Caco-2 (cell line): Measurements from ENCODE around the gene FRMD7. TPM values are rescaled to one million over a fixed set of nuclear protein-coding genes. Genes with fewer than 3 reads are reported as not detected.
"Not testable (repeated sequence)": the region's sequence is repeated elsewhere in the genome, so short reads cannot be mapped to it uniquely, and the experiment has no call there.

ENCODE experiments used
- BruUV-seq: library from RNA; stranded (reverse); fragments of 400-500 nt; replicated peaks from 2 replicates; lab custom pipeline; 2021; lab: Mats Ljungman, UMichigan
- CTCF ChIA-PET: fragments of 300-600 bp; sonication (Branson Sonifier 250); formaldehyde crosslinking; loops from one replicate; lab custom pipeline; 2022; ENCODE audit warnings: antibody characterized with exemption; lab: Charles Lee
- POLR2A ChIA-PET: fragments of 300-600 bp; sonication (Branson Sonifier 250); formaldehyde crosslinking; loops from one replicate; lab custom pipeline; 2022; ENCODE audit warnings: antibody characterized with exemption; lab: Charles Lee
- DNase-seq, 2 experiments: peaks; one replicate each; pipeline versions ENCODE4 v3.0.0 to v3.0.0-alpha.2; 2020 to 2022
- H3K27me3 ChIP-seq: replicated peaks from 2 replicates; pipeline ENCODE4 v1.6.0; 2011; ENCODE audit warnings: low read length; ENCODE audit not compliant: control insufficient read depth, insufficient read depth
- H3K36me3 ChIP-seq: 2 replicates; pipeline ENCODE4 v1.5.1; 2011; ENCODE audit warnings: low read length; ENCODE audit not compliant: control insufficient read depth, insufficient read depth
- H3K4me1 ChIP-seq: fragments of 250-450 bp; sonication (Bioruptor Pico); 2 replicates; pipeline ENCODE4 v1.5.1; 2020; ENCODE audit warnings: mild to moderate bottlenecking
- H3K4me3 ChIP-seq: 2 replicates; pipeline ENCODE4 v1.5.1; 2011; ENCODE audit warnings: low read depth, mild to moderate bottlenecking, control low read depth, low read length
- H3K9me3 ChIP-seq: fragments of 250-450 bp; sonication (Bioruptor Pico); 2 replicates; pipeline ENCODE4 v1.5.1; 2020; ENCODE audit warnings: mild to moderate bottlenecking, moderate library complexity
- H3K27ac Mint-ChIP-seq: one replicate; pipeline ENCODE4 v1.8.0; 2022; ENCODE audit warnings: mixed read lengths; ENCODE audit not compliant: unreplicated experiment
- H3K27me3 Mint-ChIP-seq: one replicate; pipeline ENCODE4 v1.8.0; 2022; ENCODE audit warnings: mixed read lengths; ENCODE audit not compliant: insufficient read depth, unreplicated experiment
- H3K36me3 Mint-ChIP-seq: one replicate; pipeline ENCODE4 v1.8.0; 2022; ENCODE audit warnings: mild to moderate bottlenecking, mixed read lengths; ENCODE audit not compliant: insufficient read depth, unreplicated experiment
- H3K4me1 Mint-ChIP-seq: one replicate; pipeline ENCODE4 v1.8.0; 2022; ENCODE audit warnings: low read depth, mixed read lengths; ENCODE audit not compliant: unreplicated experiment
- H3K4me3 Mint-ChIP-seq: one replicate; pipeline ENCODE4 v1.8.0; 2022; ENCODE audit warnings: mild to moderate bottlenecking, moderate library complexity, mixed read lengths; ENCODE audit not compliant: unreplicated experiment
- H3K9me3 Mint-ChIP-seq: one replicate; pipeline ENCODE4 v1.8.0; 2022; ENCODE audit warnings: mixed read lengths; ENCODE audit not compliant: unreplicated experiment
- CTCF ChIP-seq, 2 experiments: fragments of 200-600 bp in 1 of 2; IDR thresholded peaks; 1 replicate in 1 of 2; 2 replicates in 1 of 2; pipeline versions ENCODE4 v1.5.1 to v1.8.0; 2011 to 2022; ENCODE audit warnings: antibody characterized with exemption in 1 of 2, control low read depth in 1 of 2, inconsistent platforms in 1 of 2, low read depth in 1 of 2, low read length in 1 of 2, mild to moderate bottlenecking in 1 of 2, moderate library complexity in 1 of 2; ENCODE audit not compliant: insufficient read depth in 1 of 2, severe bottlenecking in 1 of 2, unreplicated experiment in 1 of 2
- intact Hi-C: fragments of 100-400 bp; cut with micrococcal nuclease; formaldehyde crosslinking; loops from one replicate; pipeline ENCODE4 v1.10.0; 2022; ENCODE audit not compliant: unreplicated experiment
- total RNA-seq: library from RNA; stranded (reverse); gene quantifications from 2 replicates; pipeline ENCODE4 v1.2.3, GENCODE V29; 2022

The FRMD7 gene
- total RNA-seq, 1 experiment from 2014 or later: not detected

- DNase-seq: no peak
- Mint-ChIP-seq H3K4me1 (no peaks in the 10 kb centered on the region), H3K36me3 (no peaks in the 10 kb centered on the region), H3K27ac (no peak overlapping the region), H3K4me3 (no peak overlapping the region), H3K27me3 (no peaks in the 10 kb centered on the region), H3K9me3 (no peaks in the 10 kb centered on the region)
- intact Hi-C loops: no loop called here
- CTCF ChIA-PET: no interaction called here
- Histone ChIP-seq H3K4me1 (no peaks in the 10 kb centered on the region), H3K9me3 (no peaks in the 10 kb centered on the region), H3K4me3 (no peak overlapping the region), H3K27me3 (no peaks in the 10 kb centered on the region), H3K36me3 (no peaks in the 10 kb centered on the region)
- POLR2A ChIA-PET: no interaction called here
- TF ChIP-seq CTCF (IDR thresholded peaks at IDR 0.05; ENCODE audit: insufficient read depth in 1 of 2, low read depth in 1 of 2, low read length in 1 of 2, severe bottlenecking in 1 of 2, unreplicated experiment in 1 of 2): no peak
- no TSS peak for BruUV-seq
Measured at GRCh38 chrX:132165005-132165404, 37.2 kb upstream of the FRMD7 start.

DNA sequence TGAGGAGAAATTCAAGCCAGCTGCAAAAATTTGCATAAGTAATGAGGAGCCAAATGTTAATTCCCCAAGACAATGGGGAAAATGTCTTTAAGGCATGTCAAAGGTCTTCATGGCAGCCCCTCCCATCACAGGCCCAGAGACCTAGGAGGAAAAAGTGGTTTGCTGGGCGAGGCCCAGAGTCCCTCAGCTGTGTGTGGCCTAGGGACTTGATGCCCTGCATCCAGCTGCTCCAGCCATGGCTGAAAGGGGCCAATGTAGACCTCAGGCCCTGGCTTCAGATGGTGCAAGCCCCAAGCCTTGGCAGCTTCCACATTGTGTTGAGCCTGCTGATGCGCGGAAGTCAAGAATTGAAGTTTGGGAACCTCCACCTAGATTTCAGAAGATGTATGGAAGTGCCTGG is 35.3 kb upstream of the FRMD7 start:
- CTCF ChIA-PET: interaction anchor here (0.6 kb wide), 1 partner anchor 103 kb away, joined by 3 read pairs; no protein-coding TSS in a partner anchor
- H3K4me1 ChIP-seq, H3K27me3 Mint-ChIP-seq, H3K4me3 Mint-ChIP-seq, H3K27ac Mint-ChIP-seq, H3K4me3 ChIP-seq, H3K9me3 Mint-ChIP-seq, BruUV-seq, H3K36me3 ChIP-seq, H3K4me1 Mint-ChIP-seq, DNase-seq, POLR2A ChIA-PET, H3K9me3 ChIP-seq, intact Hi-C loops, H3K36me3 Mint-ChIP-seq, H3K27me3 ChIP-seq: not testable (repeated sequence)

DNA sequence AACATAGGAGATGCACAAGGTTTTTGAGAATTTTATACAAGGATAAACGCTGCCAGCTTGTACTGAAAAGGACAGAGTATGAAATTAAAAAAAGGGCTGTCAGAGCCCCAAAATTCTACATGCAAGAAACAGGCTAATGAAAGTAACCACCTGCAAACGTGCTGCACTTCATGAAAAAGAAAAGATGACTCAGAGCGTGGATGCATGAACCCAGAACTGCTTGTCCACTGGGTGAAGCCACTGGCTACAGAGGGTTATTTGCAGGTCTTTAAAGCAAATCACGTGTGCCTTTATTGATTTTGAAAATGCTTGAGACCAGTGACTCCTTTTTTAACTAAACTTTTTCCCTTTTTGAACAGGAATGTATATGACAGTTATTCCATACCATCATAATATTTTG is 25.3 kb upstream of the FRMD7 start:
- no peaks in the 10 kb centered on the region for H3K4me1 Mint-ChIP-seq
- BruUV-seq: no TSS peak
- H3K4me1 ChIP-seq: no peaks in the 10 kb centered on the region
- no peak overlapping the region for H3K4me3 Mint-ChIP-seq
- no peaks in the 10 kb centered on the region for H3K9me3 Mint-ChIP-seq
- intact Hi-C loops: no loop called here
- ChIA-PET POLR2A (no interaction called here), CTCF (no interaction called here)
- H3K9me3 ChIP-seq: no peaks in the 10 kb centered on the region
- H3K27ac Mint-ChIP-seq: no peak overlapping the region
- no peaks in the 10 kb centered on the region for H3K27me3 ChIP-seq
- TF ChIP-seq CTCF (IDR thresholded peaks at IDR 0.05; ENCODE audit: insufficient read depth in 1 of 2, low read depth in 1 of 2, low read length in 1 of 2, severe bottlenecking in 1 of 2, unreplicated experiment in 1 of 2): no peak
- H3K36me3 Mint-ChIP-seq: no peaks in the 10 kb centered on the region
- H3K27me3 Mint-ChIP-seq: peaks cover 9% of the 10 kb centered on the region
- H3K36me3 ChIP-seq: no peaks in the 10 kb centered on the region
- no peak for DNase-seq
- H3K4me3 ChIP-seq: no peak overlapping the region

DNA sequence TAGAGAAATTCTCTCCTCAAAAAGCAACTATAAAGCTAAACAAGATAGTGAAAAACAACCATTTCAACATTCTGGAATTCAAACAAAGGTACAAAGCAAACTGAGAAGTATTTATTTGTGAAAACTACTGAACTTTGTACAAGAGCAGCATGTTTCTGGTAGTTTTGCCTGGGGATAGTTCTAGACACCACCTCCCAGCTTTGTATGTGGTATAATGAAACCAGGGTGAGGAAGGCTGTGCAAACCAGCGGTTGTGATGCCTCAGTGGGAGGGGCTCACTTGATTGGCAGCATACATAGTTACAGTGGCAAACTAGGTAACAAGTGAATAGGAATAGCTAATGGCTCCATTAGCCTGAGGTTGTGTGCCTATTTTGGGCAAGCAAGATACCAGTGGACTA is 18.6 kb upstream of the FRMD7 start:
- H3K27ac Mint-ChIP-seq: no peak overlapping the region
- intact Hi-C loops: no loop called here
- no TSS peak for BruUV-seq
- H3K4me1 ChIP-seq: no peaks in the 10 kb centered on the region
- no peak for TF ChIP-seq CTCF (IDR thresholded peaks at IDR 0.05; ENCODE audit: insufficient read depth in 1 of 2, low read depth in 1 of 2, low read length in 1 of 2, severe bottlenecking in 1 of 2, unreplicated experiment in 1 of 2)
- peaks cover 5% of the 10 kb centered on the region for H3K27me3 Mint-ChIP-seq
- H3K36me3 Mint-ChIP-seq: no peaks in the 10 kb centered on the region
- no peaks in the 10 kb centered on the region for H3K36me3 ChIP-seq
- H3K9me3 ChIP-seq: no peaks in the 10 kb centered on the region
- CTCF ChIA-PET: no interaction called here
- no peak overlapping the region for H3K4me3 ChIP-seq
- no peak overlapping the region for H3K4me3 Mint-ChIP-seq
- H3K27me3 ChIP-seq: no peaks in the 10 kb centered on the region
- POLR2A ChIA-PET: no interaction called here
- no peaks in the 10 kb centered on the region for H3K9me3 Mint-ChIP-seq
- DNase-seq: peak in 1 of 2 experiments; percentile 8
- H3K4me1 Mint-ChIP-seq: peaks cover 15% of the 10 kb centered on the region
